Left ventricle myocardium inferior (tissue), 1 donor: ENCODE data around the gene BCAS3. TPM values are rescaled to one million over a fixed set of nuclear protein-coding genes. Genes with fewer than 3 reads are reported as not detected.

ENCODE experiments used
- DNase-seq: peaks from one replicate; pipeline ENCODE4 v3.0.0-alpha.2; 2020
- H3K27ac ChIP-seq: fragments of 200-600 bp; replicated peaks from 2 replicates; pipeline ENCODE4 v1.8.0; 2021
- H3K27me3 ChIP-seq: fragments of 200-600 bp; 2 replicates; pipeline ENCODE4 v1.8.0; 2021; ENCODE audit warnings: low read depth
- H3K36me3 ChIP-seq: fragments of 200-600 bp; 2 replicates; pipeline ENCODE4 v1.8.0; 2021
- H3K4me1 ChIP-seq: fragments of 200-600 bp; 2 replicates; pipeline ENCODE4 v1.8.0; 2021
- H3K4me3 ChIP-seq: fragments of 200-600 bp; 2 replicates; pipeline ENCODE4 v1.8.0; 2021; ENCODE audit warnings: mild to moderate bottlenecking, moderate library complexity
- H3K9me3 ChIP-seq: fragments of 200-600 bp; replicated peaks from 2 replicates; pipeline ENCODE4 v1.8.0; 2021
- intact Hi-C: fragments of 100-400 bp; cut with micrococcal nuclease; formaldehyde crosslinking; loops from one replicate; pipeline ENCODE4 v1.11.0; 2022
- total RNA-seq: library from RNA; stranded (reverse); fragmentation: NEBNext Ultra II Directional; extraction: Animal tissue kit (Norgen Biotek cat#: 25700); gene quantifications from one replicate; pipeline ENCODE4 v1.2.1, GENCODE V29; 2021
- TF ChIP-seq, protein P1 (sequence below): fragments of 200-600 bp; IDR thresholded peaks from 2 replicates; pipeline ENCODE4 v1.8.0; 2021; ENCODE audit warnings: antibody characterized with exemption, mild to moderate bottlenecking, borderline replicate concordance
- donor health status: DM: no; HTN: yes; CAD: no; lungs with severe emphysema.

The BCAS3 gene
- total RNA-seq, 1 donor from 2014 or later = 16.5 TPM

DNA sequence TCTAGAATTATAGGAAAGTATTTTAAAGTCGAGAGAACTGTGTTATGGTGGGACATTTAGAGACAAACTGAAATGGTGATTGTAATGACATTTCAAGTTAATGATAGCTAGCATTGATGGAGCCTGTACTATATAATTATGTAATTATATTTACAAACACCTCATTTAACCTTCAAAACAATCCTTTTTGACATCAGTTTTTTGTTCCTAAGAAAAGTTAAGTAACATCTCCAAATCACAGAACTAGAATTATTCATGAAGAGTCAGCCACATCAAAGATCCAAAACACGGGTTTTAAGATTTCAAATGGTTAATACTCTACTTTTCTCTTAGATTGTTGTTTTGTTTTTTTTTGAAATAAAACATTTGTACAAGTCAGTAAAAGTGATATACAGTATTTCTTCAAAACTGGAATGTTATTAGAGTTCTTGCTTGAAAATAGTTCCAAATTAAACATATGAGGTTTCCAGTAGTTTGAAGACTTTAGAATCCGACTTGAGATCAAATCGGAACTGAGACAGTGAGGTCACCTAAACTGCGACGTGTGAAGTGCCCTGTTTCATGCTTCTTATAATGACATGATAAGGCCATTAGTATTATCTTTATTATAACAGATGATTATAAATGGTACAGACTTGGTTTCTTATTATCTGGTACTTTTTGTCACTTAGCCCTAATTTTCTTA, 457.0 kb downstream of the BCAS3 start:
- Histone ChIP-seq H3K27ac (peak overlapping the region; percentile 67), H3K4me3 (peak overlapping the region; percentile 51), H3K27me3 (no peaks in the 10 kb centered on the region), H3K4me1 (peaks cover 9% of the 10 kb centered on the region), H3K36me3 (no peaks in the 10 kb centered on the region), H3K9me3 (no peaks in the 10 kb centered on the region)
- TF ChIP-seq, protein P1, sequence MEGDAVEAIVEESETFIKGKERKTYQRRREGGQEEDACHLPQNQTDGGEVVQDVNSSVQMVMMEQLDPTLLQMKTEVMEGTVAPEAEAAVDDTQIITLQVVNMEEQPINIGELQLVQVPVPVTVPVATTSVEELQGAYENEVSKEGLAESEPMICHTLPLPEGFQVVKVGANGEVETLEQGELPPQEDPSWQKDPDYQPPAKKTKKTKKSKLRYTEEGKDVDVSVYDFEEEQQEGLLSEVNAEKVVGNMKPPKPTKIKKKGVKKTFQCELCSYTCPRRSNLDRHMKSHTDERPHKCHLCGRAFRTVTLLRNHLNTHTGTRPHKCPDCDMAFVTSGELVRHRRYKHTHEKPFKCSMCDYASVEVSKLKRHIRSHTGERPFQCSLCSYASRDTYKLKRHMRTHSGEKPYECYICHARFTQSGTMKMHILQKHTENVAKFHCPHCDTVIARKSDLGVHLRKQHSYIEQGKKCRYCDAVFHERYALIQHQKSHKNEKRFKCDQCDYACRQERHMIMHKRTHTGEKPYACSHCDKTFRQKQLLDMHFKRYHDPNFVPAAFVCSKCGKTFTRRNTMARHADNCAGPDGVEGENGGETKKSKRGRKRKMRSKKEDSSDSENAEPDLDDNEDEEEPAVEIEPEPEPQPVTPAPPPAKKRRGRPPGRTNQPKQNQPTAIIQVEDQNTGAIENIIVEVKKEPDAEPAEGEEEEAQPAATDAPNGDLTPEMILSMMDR = no peak
- DNase-seq = no peak
- intact Hi-C loops = no loop called here

DNA sequence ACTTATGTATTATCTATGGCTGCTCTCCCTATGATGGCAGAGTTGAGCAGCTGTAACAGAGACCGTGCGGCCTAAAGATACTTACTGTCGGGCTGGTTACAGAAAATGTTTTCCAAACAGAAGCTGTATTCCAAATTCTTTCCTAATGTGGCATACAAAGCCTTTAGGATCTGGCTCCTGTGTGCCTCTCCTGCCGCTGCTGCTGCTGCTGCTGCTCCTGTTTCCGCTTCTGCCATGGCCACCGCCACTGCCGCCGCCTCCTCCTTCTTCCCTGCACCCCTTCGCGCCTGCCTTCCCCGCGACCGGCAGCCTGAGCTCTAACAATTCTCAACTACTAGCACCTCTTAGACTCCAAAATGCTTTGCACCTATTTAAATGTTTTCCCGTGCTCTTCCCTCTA, 458.1 kb downstream of the BCAS3 start:
- TF ChIP-seq, protein P1 = no peak
- Histone ChIP-seq H3K4me3 (peak overlapping the region; percentile 51), H3K4me1 (peaks cover 9% of the 10 kb centered on the region), H3K36me3 (no peaks in the 10 kb centered on the region), H3K27ac (peak overlapping the region; percentile 67), H3K27me3 (no peaks in the 10 kb centered on the region), H3K9me3 (no peaks in the 10 kb centered on the region)
- peak; percentile 23 for DNase-seq
- intact Hi-C loops = no loop called here

DNA sequence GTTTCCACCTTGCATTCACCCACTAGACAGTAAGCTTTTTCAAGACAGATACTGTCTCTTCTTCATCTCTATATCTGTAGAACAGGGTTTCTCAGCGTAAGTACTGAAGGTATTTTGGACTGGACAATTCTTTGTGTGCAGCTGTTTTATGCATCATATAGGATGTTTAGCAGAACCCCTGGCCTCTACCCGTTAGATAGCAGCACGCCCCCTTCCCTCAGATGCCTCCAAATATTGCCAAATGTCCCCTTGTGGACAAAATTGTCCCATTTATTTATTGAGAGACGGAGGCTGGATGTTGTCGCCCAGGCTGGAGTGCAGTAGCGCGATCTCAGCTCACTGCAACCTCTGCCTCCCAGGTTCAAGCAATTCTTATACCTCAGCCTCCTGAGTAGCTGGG, 458.6 kb downstream of the BCAS3 start:
- DNase-seq = no peak
- intact Hi-C loops = no loop called here
- H3K36me3 ChIP-seq = no peaks in the 10 kb centered on the region
- TF ChIP-seq, protein P1 = no peak
- peak overlapping the region; percentile 51 for H3K4me3 ChIP-seq
- H3K27ac ChIP-seq = peak overlapping the region; percentile 67
- no peaks in the 10 kb centered on the region for H3K9me3 ChIP-seq
- peaks cover 9% of the 10 kb centered on the region for H3K4me1 ChIP-seq
- no peaks in the 10 kb centered on the region for H3K27me3 ChIP-seq

DNA sequence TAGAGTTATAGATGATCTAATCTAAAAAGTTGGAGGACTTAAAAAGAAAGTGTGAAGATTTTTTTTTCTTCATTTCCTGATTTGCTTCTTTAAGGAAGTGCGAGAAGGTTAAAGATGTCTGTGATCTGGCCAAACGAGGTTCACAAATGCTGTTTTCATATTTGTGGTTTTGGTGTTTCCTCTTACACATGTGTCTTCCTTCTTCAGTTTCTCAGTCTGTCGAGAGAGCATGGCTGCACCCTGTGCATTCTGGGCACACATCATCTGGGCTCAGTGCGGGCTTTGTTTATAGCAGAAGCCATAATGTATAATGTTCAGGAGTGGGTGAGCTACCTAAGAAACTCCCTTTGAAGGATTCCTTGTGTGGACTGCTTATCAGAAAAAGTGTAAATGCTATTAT, 461.6 kb downstream of the BCAS3 start:
- peak overlapping the region; percentile 20 for H3K27ac ChIP-seq
- H3K4me1 ChIP-seq = peaks cover 13% of the 10 kb centered on the region
- H3K36me3 ChIP-seq = no peaks in the 10 kb centered on the region
- no peak overlapping the region for H3K4me3 ChIP-seq
- intact Hi-C loops = no loop called here
- H3K9me3 ChIP-seq = no peaks in the 10 kb centered on the region
- no peaks in the 10 kb centered on the region for H3K27me3 ChIP-seq
- no peak for DNase-seq
- TF ChIP-seq, protein P1 = no peak

DNA sequence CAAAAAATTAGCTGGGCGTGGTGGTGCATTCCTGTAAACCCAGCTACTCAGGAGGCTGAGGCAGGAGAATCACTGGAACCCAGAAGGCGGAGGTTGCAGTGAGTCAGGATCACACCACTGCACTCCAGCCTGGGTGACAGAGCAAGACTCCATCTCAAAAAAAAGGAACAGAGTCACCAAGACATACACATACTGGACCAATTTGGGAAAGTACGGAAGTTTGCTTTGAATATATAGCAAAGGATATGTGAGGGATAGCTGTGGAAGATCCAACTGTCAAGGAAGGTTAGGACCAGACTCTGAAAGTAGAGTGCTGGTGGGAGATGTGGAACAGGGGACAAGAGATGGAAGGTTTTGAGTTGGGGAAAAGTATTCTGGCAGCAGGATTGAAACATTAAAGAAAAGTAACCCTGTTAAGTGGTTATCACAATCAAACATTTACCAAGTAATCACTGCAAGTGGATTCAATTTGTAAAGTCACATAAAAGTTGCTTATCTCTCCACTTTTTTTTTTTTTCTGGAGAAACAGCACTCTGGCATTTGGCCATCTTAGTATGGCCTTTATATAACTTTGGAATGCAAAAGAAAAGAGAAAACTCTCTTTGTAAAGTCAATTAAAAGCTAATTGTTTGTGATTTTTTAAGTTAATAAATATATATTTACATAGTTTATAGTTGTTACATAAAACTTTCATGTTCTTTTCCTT, 462.6 kb downstream of the BCAS3 start:
- H3K4me1 ChIP-seq = peaks cover 24% of the 10 kb centered on the region
- TF ChIP-seq, protein P1 = no peak
- no peak overlapping the region for H3K4me3 ChIP-seq
- intact Hi-C loops = no loop called here
- no peaks in the 10 kb centered on the region for H3K36me3 ChIP-seq
- no peak overlapping the region for H3K27ac ChIP-seq
- no peaks in the 10 kb centered on the region for H3K9me3 ChIP-seq
- no peak for DNase-seq
- H3K27me3 ChIP-seq = no peaks in the 10 kb centered on the region
